COLO668 (cell line): ENCODE data around the gene TSC2.
"Not testable (repeated sequence)": the region's sequence is repeated elsewhere in the genome, so short reads cannot be mapped to it uniquely, and the experiment has no call there.

Source experiments
- DNase-seq: peaks from one replicate; lab custom pipeline; 2025; ENCODE audit not compliant: unreplicated experiment; lab: John Stamatoyannopoulos, UW

Gene TSC2

GRCh38 chr16:2101581-2101980, 53.8 kb downstream of the TSC2 start:
- DNase-seq = not testable (repeated sequence)

DNA sequence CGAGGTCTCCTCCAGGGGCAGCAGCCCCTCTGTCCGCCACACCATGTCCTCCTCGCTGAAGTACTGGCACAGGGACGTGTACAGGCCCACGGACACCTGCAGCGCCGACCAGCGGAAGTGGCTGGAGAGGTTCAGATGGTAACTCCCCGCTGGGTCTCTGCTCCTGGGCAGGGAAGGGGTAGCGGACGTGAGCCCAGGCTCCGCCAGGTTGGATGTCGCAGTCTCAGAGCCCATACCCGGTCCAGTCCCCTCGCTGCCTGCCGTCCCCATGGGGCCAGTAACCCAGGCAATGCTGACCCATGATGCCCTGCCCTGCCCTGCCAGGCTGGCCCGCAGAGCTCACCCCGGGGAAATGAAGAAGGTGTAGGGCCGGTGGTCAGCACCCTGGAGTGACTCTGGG, 54.7 kb downstream of the TSC2 start:
- no peak for DNase-seq

DNA sequence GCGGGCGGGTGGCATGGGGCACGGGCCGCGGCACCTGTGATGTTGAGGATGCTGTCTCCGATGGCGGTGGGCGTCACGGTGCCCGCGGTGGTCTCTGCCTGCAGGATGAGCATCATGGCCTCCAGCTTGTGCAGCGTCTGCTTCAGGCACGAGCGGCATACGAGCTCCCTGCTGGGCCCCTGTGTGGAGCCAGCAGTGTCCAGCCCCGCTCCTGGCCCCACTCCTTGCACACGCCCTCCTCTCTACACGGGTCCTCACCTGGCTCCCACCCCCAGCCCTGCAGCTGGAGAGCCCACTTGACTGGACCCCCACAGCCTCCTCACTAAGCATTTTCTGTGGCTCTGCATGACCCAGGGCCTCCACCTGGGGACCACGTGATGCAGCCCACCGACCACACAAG, 56.7 kb downstream of the TSC2 start:
- not testable (repeated sequence) for DNase-seq

DNA sequence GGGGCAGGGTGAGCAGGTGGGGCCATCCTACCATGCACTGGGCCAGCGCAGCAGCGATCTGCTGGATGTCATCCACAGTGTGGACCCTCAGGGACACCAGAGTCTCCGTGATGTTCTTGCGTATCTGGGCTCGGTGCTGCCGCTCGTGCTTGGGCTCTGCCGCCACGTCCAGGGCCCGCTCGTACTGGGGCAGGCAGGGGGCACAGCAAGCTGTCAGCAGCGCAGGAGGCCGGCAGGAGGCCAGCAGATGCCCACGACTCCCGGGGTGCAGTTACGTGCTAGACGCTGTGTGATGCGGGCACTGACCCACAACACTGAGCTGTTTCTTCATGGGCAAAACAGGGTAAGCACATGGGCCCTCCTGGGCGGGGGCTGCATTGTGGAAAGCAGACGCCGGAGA, 57.5 kb downstream of the TSC2 start:
- not testable (repeated sequence) for DNase-seq

- DNase-seq = not testable (repeated sequence)
These were observed 58.0 kb downstream of the TSC2 start for GRCh38 chr16:2105769-2106168.

DNA sequence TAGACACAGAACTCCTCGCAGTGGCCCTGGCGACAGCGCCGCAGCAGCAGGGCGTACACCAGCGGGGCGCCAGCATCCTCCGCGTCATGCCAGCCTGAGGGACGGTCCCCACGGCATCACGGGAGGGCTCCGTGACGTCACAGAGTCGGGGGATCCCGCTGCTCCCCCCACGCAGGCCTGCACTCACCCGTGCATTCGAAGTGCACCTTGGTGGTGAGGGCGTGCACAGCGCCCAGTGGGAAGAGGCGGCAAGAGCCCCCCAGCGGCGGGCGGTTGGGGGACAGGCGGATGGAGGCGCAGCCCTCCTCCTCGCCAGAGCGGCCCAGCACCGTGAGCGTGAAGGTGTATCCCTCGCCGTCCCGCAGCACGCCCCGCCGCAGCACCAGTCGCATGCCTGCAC, 58.4 kb downstream of the TSC2 start:
- DNase-seq = not testable (repeated sequence)

- DNase-seq = not testable (repeated sequence)
These were observed 59.5 kb downstream of the TSC2 start for GRCh38 chr16:2107121-2107790.

GRCh38 chr16:2107791-2108125, 60.0 kb downstream of the TSC2 start:
- not testable (repeated sequence) for DNase-seq

DNA sequence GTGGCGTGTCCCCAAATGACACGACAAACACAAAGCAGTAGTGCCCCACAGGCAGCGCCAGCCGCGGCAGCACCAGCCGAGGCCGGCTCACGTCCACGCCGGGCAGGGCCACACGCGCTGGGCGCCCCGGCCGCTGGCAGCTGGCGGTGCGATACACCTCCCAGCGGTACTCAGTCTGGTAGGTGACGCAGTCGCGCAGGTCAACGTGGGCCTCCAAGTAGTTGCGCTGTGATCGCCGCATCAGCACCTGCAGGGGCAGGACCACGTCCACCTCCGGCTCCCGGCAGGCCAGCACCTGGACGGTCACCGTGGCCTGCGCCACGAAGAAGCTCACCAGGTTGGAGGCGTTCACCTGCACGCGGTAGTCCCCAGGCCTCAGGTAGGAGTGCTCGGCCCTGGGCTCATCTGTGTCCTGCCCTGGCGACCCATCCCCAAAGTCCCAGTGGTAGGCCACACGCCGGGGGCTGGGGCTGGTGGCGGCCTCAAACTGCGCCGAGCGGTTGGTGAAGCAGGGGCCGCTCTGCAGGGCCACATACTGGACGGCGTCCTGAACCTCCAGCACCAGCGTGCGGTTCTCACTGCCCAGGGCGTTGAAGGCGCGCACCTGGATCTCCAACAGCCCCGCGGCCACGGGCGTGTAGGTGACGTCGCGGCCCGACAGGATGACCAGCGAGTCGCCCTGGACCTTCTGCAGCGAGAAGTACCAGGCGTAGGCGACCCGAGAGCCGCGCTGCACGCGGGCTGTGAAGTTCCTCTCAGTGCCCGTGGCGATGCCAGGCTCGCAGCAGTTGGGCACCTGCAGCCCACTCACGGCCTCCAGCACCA, 60.9 kb downstream of the TSC2 start:
- DNase-seq = not testable (repeated sequence)

GRCh38 chr16:2109271-2109580, 61.4 kb downstream of the TSC2 start:
- DNase-seq = not testable (repeated sequence)

DNA sequence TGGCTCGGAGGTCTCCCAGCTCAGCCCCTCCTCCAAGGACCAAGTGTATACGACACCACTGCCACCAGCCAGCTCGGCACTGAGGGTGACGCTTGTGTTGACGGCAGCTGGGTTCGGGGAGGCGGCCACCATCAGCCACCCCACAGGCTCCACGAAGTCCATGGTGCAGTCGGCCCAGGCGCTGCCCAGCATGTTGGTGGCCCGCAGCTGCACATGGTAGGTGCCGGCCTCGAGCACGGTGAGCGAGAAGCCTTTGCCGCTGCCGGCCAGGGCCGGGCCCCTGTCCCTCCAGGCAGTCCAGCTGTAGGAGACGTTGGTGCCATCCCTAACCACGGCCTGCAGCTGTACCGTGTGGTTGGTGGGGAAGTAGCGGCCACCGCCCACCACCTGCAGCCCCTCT, 62.1 kb downstream of the TSC2 start:
- not testable (repeated sequence) for DNase-seq

- DNase-seq = not testable (repeated sequence)
These were observed 62.7 kb downstream of the TSC2 start for GRCh38 chr16:2110332-2111008.

DNA sequence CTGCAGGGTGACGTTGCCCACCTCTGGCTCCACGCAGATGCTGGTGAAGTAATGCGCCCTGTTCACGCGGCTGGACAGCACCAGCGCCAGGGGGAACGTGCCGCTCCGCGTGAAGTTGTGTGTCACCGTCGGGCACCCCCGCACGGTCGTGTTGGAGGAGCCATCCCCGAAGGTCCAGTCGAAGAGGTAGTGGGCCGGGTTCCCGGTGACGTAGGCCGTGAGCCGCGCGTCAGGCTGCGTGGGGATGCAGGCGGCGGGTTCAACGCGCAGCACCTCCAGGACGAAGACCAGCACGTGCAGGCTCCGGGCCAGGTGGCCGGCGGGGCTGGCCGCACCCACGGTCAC, 63.2 kb downstream of the TSC2 start:
- not testable (repeated sequence) for DNase-seq

- not testable (repeated sequence) for DNase-seq
These were observed 63.9 kb downstream of the TSC2 start for GRCh38 chr16:2111412-2112335.

GRCh38 chr16:2112539-2113106, 64.8 kb downstream of the TSC2 start:
- not testable (repeated sequence) for DNase-seq

GRCh38 chr16:2114225-2114624, 66.4 kb downstream of the TSC2 start:
- DNase-seq = not testable (repeated sequence)

DNA sequence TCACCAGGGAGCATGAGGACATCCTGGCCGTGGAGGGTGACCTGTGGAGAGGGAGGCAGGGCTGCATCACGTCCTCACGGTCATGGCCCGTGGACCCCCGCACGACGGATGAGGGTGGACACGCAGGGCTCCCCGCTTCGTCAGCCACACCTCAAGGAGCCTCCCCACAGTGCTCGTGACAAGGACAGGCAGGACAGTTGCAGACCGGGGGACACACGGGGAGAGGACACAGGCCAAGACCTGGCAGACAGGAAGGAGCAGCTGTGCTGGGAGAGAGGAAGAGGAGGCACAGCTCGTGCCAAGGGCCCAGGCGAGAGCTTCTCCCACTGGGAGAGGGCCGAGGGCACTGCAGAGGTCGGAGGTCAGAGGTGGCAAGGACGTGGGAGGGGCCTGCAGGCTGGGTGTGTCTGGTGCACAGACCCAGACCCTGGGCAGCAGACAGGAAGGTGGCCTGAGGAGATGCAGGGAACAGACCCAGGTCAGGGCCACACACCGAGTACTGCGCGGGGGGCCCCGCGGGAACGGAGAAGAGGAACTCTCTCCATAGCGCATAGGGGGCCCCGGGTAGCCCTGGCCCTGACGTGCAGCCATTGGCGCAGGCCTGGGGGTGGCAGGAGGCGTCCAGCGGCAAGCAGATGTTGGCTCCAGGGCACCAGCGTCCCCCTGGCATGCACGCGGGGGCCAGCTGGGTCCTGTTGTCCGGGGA, 67.3 kb downstream of the TSC2 start:
- DNase-seq = not testable (repeated sequence)

GRCh38 chr16:2115591-2115973, 67.8 kb downstream of the TSC2 start:
- DNase-seq = no peak

GRCh38 chr16:2116428-2116827, 68.6 kb downstream of the TSC2 start:
- DNase-seq = not testable (repeated sequence)

DNA sequence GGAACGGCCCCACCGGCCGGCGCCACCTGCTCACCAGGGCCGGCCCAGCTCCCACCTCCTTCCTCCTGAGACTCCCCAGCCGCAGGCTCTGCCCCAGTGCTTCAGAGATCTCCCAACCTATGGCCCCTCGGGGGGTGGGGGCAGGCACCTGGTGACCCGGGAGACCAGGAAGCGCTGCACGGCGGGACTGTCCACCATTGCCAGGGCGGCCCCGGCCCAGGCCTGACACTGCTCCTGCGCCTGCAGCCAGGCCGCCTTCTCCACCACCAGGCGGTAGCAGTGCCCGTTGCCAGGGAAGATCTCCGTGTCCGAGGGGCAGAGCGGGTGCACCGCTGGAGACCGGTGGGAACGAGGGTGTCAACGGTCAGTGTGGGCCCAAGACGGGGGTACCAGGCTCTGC, 69.6 kb downstream of the TSC2 start:
- not testable (repeated sequence) for DNase-seq
